AG09319 (cell line): ENCODE measurements around the gene MAD1L1.

Experiments used
- DNase-seq: peaks from one replicate; pipeline ENCODE4 v3.0.0-alpha.2; 2010; ENCODE audit warnings: low read depth; ENCODE audit errors: extremely low read depth
- TF ChIP-seq, protein P1 (sequence below): IDR thresholded peaks from 2 replicates; pipeline ENCODE4 v1.5.1; 2011; ENCODE audit warnings: low read depth, mild to moderate bottlenecking, inconsistent platforms, low read length, moderate library complexity

Gene MAD1L1

GRCh38 chr7:2122651-2123050, 110.1 kb downstream of the MAD1L1 start:
- TF ChIP-seq, protein P1, sequence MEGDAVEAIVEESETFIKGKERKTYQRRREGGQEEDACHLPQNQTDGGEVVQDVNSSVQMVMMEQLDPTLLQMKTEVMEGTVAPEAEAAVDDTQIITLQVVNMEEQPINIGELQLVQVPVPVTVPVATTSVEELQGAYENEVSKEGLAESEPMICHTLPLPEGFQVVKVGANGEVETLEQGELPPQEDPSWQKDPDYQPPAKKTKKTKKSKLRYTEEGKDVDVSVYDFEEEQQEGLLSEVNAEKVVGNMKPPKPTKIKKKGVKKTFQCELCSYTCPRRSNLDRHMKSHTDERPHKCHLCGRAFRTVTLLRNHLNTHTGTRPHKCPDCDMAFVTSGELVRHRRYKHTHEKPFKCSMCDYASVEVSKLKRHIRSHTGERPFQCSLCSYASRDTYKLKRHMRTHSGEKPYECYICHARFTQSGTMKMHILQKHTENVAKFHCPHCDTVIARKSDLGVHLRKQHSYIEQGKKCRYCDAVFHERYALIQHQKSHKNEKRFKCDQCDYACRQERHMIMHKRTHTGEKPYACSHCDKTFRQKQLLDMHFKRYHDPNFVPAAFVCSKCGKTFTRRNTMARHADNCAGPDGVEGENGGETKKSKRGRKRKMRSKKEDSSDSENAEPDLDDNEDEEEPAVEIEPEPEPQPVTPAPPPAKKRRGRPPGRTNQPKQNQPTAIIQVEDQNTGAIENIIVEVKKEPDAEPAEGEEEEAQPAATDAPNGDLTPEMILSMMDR: no peak
- DNase-seq: no peak

DNA sequence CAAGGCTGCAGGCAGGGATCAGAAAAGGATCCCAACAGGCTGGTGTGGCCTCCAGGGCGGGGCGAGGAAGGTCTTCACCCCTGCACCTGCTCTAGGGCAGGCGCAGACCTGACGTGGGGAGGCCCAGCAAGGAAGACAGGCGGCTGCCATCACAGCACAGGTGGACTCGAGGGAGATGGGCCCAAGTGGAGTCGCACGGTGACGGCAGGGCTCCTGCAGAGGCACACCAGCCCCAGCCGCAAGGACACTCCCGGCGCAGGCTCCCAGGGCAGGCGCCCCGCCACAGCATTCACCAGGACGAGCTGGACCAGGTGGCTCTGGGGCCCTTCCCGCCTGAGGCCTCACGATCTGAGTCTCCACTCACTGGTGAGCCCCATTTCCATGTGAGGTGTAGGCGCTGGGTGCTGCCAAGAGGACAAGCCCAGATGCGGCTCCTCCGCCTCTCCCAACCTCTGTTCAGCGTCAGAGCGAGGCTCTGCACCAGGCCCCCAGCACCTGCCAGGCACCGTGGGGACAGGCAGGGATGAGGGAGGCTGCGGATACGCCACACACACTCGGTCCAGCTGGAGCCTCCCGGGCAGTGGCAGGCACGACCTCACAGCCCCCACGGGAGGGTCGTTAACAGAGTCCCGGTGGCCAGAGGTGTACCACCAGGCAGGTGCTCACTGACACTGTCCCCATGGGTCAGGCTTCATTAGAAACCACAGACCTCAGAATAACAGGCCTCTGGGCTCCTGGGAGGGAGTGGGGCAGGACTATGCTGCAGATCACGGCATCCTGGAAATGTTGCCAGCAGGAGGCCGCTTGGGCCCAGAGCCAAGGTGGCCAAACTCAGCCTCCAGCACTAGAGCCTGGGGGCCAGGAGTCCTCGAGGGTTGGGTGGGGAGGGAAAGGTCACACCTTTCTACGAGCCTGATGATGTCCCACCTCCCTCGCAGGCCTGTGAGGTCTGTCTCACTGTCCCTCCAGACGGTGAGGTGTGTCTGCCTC, 111.6 kb downstream of the MAD1L1 start:
- TF ChIP-seq, protein P1: no peak
- no peak for DNase-seq

DNA sequence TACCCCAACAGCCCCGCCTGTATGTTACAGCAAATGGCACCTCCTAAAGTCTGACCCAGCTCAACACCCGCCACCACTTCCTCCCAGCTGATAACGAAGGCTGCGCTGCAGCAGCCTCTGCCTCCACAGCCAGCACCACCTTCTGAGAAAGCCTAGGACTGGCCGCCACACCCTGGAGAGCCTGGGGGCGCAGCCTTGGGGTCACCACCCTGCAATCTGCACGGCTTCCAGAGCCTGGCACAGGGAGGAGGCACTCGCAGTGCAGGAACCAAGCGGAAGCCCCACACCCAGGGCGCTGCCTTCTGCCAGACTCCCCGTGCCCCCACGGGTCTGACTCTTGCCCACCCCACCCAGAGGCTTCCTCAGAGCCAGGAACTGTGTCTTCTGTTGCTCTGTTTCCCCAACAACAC, 112.5 kb downstream of the MAD1L1 start:
- DNase-seq: no peak
- TF ChIP-seq, protein P1: no peak

GRCh38 chr7:2118630-2119190, 114.0 kb downstream of the MAD1L1 start:
- DNase-seq: no peak
- TF ChIP-seq, protein P1: no peak

DNA sequence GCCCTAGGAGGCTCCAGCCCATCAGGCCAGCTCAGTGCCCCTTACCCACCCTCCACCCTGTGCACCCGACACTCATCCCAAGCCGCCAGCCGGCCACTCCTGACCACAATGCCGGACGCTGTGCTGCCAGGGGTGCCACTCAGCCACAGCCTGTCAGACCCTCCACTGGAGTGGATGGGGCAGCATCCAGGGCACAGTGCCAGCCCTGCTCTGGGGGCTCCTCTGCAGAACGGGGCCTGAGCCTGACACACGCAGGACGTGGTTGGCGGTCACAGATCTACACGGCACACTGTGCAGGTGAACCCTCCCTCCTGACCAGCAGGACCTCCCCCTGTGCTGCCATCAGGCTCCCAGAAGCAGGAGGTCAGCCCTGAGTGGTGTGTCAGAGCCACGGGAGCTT, 114.7 kb downstream of the MAD1L1 start:
- TF ChIP-seq, protein P1: no peak
- no peak for DNase-seq

- DNase-seq: no peak
- TF ChIP-seq, protein P1: no peak
These were observed 115.1 kb downstream of the MAD1L1 start for GRCh38 chr7:2117646-2118045.

DNA sequence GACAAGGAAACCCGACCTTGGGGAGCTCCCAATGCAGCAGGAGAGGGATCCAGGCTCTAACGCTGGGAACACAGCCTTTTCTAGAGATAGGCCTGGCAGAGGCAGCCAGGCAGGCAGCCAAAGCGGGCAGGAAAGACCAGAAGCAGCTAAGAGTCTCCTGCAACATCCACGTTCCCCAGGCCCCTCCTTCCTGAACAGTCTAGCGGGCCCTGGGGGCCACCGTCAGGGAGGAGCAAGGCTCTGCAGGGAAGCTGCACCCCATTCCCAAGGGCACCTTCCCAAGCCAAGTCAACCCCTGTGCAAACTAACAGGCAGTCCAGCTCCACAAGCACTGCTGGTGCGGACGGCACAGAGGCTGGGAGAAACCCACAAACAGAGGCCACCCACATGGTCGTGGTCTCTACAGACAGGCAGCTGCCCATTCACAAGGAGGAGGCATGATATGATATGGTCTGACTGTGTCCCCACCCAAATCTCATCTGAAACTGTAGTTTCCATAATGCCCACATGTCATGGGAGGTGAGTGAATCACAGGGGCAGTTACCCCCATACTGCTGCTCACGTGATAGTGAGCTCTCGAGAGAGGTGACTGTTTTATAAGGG, 115.7 kb downstream of the MAD1L1 start:
- TF ChIP-seq, protein P1: no peak
- no peak for DNase-seq
